ENCODE results near the gene KIAA1210.
A peak's percentile ranks its signal among the peaks of the same experiment; 100 is the strongest.

The KIAA1210 gene

DNA sequence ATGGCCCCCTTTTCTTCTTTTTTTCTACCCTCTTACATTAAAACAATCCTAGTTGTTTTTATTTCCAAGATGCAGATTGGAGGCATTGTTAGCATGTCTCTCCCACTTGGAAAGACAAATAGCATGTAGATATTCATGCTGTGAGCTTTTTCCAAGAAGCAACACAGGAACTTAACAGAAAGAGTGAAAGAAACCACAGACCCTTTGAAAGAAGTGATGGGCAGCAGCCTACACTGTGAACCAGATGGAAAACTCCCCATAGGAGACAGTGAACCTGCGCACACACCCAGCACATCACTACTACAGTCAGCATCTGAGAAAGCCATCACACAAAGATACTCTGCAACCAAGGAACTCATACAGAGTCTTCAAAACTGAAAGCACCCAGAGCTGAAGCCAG is 37.0 kb downstream of the KIAA1210 start:
- no peak for DNase-seq (ENCODE audit: low spot score)

DNA sequence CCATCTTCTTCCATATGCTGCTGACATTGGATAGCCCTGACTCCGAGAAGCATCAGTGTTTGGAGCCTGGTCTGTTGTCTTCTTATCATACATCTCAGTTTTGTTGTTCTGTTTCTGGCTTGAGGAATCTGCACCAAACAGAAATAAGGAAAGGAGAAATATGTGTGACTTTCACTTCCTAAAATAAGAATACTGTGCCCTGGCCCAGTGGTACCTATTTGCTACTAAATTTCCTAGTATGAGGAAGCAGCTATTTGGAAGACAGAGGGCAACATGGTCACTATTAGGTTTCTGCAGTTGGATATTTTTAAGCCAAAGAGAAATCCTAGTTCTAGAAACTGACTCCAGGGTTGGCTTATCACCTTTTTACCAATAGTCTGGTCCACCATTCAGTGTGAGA is 38.0 kb downstream of the KIAA1210 start:
- DNase-seq (ENCODE audit: low spot score): no peak

DNA sequence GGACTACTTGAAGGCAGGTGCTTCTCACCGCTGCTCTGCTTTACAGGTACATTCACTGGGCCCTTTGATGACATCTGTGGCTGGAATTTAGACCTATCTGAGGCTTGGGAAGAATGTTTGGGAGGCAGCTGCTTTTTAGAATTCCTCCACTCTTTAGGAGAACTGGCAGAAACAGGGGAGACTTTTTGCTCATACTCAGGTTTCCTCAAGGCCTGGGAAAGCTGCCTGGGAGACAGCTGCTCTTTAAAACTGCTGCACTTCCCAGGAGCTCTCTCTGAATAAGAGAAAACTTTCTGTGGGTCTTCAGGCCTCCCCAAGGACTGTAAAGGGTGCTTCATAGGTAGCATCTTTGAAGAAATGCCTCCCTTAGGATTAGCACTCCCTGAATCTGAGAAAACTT is 40.5 kb downstream of the KIAA1210 start:
- no peak for DNase-seq (ENCODE audit: low spot score)

DNA sequence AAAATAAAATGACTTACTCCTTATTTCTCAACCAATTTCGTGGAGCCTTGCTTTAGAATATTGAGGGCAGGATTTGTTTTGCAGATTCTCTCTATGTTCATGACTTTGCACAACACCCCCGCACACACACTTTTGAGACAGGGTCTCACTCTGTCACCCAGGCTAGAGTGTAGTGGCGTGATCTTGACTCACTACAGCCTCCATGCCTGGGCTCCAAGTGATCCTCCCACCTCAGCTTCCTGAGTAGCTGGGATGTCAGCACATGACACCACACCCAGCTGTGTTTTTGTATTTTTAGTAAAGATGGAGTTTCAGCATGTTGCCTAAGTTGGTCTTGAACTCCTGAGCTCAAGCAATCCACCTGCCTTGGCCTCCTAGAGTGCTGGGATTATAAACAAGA is 42.8 kb downstream of the KIAA1210 start:
- no peak for DNase-seq (ENCODE audit: low spot score)

DNA sequence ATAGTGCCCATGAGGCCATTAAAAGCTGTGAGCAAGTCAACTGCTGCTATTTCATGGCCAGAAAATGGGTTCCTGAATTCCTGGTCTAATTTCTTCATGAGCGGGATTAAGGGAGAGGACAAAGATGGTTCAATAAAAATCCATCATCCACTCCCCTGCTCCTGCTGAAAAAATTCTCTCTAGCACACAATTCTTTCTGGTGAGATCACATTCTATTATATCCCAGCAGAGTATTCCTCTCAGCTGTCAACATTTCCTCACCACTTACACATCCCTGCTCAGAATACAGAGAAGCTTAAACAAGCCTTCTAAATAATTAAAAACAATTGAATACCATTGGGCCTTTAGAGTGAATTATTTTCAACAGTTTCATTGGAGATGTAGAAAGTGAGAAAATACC is 45.3 kb downstream of the KIAA1210 start:
- no peak for DNase-seq (ENCODE audit: low spot score)

DNA sequence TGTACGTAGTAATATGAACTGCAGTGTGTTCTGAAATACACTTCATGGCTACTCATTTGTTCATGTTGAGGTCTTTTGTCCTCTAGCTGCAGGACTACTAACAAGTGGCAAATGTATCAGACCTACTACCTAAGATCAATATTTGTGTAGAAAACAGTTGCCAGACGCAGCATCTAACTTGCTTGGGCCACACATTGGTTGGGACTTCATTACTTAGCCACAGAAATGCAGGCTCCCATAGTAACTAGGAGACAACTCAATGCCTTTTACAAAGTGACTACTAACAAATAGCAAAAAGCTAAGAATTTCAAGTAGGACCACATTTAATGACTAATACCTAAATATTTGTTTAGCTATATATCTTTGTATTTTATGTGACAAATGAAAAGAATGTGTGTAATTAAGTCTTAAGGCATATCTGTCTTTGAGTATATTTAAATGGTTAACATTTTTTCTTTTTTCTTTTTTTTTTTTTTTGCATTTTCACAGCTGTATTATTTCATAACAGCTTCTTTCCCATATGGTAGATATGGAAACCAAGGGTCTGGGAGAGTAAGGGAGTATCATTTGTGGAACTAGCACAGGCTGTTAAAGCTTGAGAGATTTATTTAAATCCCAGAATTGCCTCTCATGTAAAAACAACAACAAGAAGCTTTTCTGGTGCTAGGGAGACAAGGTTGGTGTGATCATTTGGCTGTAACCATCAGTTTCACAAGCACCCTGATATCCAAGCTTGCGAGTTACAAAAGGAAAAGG is 52.2 kb downstream of the KIAA1210 start:
- no peak for DNase-seq (ENCODE audit: low spot score)

DNA sequence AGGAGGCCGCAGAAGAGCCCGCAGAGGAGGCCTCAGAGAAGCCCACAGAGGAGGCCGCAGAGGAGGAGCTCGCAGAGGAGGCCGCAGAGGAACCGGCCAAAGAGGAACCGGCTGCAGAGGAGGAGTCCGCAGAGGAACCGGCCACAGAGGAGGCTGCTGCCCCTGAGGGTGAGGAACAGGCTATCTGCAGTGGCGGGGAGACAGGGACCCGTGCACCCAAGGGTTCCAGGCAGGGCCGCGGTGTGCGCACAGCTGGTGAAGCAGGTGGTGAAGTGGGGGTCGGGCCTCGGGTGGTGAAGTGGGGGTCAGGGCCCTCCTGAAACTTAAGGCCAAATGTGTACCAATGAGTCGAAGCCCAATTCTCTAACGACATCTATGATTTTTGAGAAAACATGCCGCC is 53.7 kb downstream of the KIAA1210 start:
- DNase-seq (ENCODE audit: low spot score): no peak

DNA sequence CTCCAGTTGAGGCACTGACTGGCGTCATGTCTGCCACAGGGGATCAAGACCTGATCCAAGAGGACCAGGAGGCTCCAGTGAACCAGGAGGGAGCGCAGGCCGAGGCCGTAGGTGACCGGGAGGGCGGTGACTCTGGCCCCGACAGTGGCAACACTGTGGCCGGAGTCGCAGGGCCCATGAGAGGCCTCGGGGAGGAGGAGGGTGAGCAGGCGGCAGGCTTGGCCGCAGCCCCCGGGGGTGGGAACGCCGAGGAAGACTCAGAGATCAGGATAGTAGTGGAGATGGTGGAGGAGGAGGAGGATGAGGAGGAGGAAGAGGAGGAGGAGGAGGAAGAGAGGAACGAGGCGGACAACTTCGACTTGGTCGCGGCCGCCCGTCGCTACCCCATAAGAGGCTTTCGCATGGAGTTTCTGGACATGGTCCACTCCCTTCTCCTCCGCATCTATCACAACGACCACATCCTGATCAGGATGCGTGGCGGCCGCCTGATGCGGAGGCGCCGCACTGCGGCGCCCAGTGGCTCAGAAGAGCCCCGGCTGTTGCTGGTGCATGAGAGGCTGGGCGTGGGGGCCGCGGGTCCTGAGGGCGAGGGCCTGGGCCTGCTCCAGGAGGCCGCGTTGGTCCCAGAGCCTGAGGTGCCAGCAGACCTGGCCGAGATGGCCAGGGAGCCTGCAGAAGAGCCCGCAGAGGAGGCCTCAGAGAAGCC is 54.3 kb downstream of the KIAA1210 start:
- DNase-seq (ENCODE audit: low spot score): no peak

DNA sequence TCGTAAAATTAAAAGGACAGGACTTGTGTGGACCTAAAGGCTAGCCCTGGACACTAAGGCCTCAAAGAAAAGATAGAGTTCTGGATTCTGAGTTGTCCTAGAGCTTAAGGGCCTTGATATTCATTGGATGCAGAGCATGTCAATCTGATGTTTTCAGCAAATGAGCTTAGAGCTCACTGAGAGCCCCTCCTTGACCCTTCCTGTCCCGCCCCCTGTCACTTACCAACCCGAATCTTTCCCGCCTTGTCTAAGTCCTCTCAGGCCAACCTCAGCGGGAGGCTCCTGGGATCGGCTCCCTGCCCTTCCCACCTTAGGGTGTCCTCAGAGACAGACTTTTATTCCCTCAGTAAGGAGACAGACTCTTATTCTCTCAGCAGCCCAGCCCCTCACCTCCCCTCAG is 54.9 kb downstream of the KIAA1210 start, which contains the start of gene CT47C1:
Gene CT47C1, plus strand, starts transcription at position 250 of the 400 bp plus-strand sequence. CDS start 233 bp downstream, outside the sequence.
- no peak for DNase-seq (ENCODE audit: low spot score)

DNA sequence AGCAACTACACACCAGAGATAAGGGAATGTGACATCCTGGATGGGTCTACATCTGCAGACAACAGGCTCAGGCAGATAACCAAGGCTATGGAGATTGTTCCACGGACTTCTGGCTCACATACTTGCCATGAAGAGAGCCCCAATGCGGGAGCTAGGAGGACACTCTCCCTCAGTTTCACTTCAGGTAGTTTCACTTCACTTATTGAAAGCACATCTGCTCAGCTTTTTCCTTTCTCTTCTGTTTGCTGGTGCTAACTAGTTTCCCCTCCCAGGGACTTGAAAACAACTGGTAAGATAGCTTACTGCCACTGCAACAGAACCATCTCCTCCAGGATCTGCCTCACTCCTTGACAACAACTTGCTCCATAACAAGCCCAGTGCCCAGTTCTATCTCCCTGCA is 56.2 kb downstream of the KIAA1210 start:
- no peak for DNase-seq (ENCODE audit: low spot score)

DNA sequence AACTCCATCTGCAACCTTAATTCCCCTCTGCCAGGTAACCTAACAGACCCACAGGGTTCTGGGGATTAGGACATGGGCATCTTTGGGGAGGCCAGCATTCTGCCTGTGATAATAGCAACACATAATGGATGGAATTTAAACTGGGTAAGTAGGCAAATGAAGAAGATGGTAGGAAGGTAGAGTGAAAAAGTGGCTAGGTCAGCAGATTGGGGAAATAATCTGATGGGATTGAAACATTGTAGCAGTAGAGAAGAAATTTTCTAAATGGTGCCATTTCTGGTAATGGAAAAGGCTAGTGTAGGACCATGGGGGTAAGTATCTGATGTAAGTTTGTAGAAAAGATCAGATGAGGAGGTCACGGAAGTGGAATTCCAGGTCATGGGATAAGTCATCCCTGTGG is 57.9 kb downstream of the KIAA1210 start:
- no peak for DNase-seq (ENCODE audit: low spot score)

DNA sequence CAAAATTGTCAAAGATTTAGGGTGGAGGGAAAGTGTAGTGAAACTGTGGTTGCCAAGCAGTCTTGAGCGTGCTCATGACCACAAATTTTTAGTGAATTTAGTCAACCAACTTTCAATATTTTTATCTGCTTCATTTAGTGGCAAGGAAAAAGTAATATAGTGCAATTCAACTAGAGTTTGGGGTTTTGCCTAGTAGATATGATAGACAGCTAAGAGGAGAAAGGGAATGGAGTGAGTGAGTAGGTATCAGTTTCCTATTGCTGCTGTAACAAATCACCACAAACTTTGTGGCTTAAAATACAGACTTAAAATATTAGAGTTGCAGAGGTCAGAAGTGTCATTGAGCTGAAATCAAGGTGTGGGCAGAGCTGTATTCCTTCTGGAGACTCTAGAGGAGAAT is 58.5 kb downstream of the KIAA1210 start:
- DNase-seq (ENCODE audit: low spot score): no peak

DNA sequence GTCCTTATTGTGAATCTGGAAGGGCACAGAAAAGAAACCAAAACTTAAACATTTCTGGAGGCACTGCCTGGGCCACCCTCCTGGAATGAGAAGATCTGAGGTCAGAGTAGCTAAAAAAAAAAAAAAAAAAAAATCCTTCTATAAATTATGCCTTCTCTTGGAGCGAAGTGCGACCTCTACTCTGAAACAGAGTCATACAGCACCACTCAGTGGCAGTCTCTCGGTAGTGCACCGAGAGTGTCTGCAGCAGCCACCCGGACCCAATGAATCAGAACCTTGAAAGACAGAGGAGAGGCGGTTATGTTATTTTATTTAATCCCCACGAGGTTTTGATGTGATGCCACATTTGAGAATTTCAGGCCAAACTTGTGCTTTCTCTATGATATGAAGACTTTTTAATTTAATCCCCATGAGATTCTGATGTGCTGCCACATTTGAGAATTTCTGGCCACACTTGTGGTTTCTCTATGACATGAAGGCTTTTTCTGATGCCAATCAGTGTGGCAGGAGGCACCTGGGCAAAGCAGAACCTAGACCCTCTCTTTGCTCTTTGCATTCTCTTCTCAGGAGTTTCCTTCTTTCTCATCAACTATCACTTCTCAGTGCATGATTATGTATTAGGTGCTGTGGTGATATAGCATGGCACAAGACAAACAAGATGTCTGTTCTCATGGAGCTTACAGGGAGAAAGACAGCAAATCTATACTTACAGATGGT is 60.4 kb downstream of the KIAA1210 start:
- peak; percentile 45 for DNase-seq (ENCODE audit: low spot score)

DNA sequence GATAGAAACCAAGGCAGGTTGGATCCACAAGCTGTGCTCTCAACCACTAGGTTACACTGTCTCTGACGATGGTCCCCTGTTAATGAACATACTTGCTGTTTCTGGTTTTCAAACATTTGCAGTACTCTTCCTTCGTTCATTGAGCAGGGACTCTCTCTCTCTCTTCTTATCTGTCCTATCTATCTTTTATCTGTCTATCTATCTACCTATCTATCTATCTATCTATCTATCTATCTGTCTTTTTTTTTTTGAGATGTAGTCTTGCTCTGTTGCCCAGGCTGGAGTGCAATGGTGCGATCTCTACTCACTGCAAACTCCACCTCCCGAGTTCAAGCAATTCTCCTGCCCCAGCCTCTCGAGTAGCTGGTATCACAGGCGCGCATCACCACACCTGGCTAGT is 64.2 kb downstream of the KIAA1210 start:
- DNase-seq (ENCODE audit: low spot score): no peak

DNA sequence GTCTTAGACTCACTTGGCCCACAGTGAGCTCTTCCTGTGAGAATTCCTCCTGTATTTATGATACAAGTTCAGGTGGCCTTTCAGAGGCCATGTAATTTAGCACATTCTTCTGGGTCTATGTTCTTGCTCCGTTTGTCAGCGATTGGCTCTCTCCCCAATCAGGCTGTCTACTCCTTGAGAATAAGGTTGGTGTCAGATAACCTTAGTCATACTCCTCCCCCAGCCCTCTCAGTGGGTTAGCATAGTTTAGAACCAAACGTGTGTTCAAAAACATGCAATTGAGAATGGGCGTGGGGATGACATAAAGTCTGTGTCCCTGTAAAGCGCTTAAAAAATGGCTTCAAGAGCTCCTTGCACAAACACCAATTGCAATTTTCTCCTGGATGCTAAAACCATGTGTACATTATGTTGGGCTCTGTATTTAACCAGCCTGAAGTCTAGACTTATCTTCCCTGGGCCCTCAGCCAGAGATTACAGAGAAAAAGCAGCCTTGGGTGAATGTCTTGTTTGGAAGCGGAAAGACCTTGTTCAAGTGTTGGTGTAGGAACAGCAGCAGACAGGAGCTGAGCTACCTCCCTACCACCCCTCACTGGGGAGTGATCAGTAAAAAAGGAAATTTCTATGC is 64.8 kb downstream of the KIAA1210 start:
- DNase-seq (ENCODE audit: low spot score): no peak

DNA sequence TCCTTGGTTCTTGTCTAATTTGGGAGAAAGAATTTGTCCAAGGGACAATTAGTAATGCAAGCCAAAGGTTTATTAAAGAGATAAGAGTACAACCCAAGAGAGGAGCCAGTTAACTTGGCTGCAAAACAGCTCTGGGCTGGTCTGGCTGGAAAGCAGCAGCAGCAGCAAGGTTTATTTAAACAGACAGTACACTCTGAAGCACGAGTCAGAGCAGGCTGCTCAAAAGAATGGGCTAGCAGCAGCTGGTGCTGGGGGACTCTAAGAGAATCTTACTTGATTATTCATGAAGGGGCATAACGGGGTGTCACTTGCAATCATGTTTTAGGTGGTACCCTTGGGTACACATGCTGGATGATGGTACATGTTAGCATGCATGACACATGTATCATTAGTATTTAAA is 71.9 kb downstream of the KIAA1210 start:
- no peak for DNase-seq (ENCODE audit: low spot score)

DNA sequence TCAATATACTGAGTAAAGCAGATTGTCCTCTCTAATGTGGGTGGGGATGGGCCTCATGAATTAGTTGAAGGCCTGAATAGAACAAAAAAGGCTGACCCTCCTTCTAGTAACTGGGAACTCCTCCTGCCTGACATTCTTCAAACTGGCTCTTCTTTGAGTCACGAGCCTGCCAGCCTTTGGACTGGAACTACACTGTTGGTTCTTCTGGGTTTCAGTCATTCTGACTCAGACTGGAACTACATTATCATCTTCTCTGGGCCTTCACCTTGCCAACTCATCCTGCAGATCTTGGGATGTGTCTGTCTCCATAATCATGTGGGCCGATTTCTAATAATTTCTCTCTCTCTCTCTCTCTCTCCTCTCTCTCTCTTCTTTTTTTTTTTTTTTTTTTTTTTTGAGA is 81.7 kb downstream of the KIAA1210 start:
- DNase-seq (ENCODE audit: low spot score): no peak

DNA sequence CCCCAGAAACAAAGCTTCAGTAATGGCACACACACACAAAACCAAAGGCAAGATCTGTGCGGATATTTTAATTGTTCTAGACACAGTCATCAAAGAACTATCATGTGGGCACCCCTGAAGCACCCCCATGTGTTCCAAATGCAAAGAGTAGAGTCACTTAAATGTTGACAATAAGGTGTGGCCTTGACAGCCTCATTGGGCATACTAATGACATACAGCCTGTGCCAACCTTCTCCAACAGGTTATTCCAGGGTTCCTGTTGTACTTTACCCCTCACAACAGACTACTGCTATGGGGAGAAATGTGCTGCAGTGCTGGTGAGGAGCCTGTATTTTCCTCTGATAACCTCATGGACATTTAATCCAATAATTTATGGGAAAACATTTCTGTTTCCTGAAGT is 84.6 kb downstream of the KIAA1210 start:
- DNase-seq (ENCODE audit: low spot score): no peak

DNA sequence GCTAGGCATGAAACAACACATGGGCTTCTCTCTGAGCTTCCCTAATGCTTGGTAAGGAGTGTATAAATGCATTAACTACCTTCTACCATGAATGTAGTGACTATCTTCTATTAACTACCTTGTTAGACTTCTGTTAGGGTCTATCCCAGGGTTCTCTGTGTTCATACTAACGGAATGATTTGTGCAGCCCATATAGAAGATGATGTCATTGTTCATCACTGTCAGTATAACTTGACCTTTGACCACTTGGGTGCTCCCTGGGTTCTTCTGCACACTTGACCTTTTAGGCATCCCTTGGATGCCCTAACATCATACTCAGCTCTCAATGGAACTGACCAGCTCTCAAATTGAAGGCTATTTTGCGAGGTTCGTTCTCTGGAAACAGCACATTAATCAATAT is 85.6 kb downstream of the KIAA1210 start:
- no peak for DNase-seq (ENCODE audit: low spot score)

DNA sequence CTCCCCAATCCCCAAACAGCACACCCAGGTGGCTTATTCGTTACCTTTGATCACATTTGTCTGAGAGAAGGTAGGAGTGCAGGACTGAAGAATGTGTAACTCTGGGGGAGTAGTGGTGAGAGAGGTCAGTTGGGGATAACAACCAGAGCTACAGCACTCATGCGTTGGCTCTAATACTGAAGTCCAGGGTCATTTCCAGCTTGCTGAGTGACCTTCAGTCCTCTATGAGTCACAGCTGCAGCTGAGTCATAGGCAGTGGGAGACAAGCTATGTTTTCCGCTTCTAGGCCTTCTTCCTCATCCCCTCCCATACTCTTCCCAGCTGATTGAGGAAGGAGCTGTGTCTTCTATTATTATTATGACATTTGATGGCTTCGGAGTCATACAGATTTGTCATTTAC is 86.4 kb downstream of the KIAA1210 start:
- peak; percentile 63 for DNase-seq (ENCODE audit: low spot score)

DNA sequence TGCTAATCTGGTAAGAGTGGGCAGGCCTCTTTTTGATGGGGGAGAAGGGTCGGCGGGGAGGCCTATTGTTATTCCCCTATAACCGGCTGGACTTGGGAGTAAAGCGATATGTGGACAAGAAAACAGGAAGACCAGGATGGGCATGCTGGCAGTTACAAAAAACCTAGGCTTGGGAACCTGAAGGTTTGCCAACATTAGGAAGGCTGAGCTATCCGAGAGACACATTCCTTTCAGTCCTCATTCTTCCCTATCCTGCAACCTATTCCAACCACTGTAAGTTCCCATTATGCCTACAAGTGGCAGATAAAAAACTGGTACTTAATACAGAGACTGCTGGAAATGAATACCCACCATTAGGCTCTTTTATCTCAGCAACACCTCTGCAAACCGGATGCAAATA is 87.2 kb downstream of the KIAA1210 start:
- no peak for DNase-seq (ENCODE audit: low spot score)
